Spleen (tissue), 7 donors: ENCODE measurements around the gene EVL.

Source experiments
- POLR2A ChIP-seq, 3 donors: fragments of 450-650 bp; IDR thresholded peaks; one replicate each; pipeline ENCODE4 v1.5.1; 2017; ENCODE audit warnings: antibody characterized with exemption in 3 of 3, mild to moderate bottlenecking in 1 of 3
- TF ChIP-seq, protein P1 (sequence below), 11 experiments: fragments of 200-600 bp in 7 of 11; fragments of 450-650 bp in 4 of 11; sonication (generic) in 4 of 11; IDR thresholded peaks in 8 of 11; conservative IDR thresholded peaks in 3 of 11; 1 replicate in 7 of 11; 2 replicates in 4 of 11; pipeline versions ENCODE4 v1.4.0 to v1.8.0; 2016 to 2021; ENCODE audit warnings: antibody characterized with exemption in 11 of 11, inconsistent platforms in 4 of 11, mild to moderate bottlenecking in 1 of 11
- donor health status: DM: no; HTN: no; CAD: no; lungs with moderate emphysema.
- donor health status: DM: no; HTN: no; CAD: no.
- donor health status: DM: no; HTN: no; CAD: no.

DNA sequence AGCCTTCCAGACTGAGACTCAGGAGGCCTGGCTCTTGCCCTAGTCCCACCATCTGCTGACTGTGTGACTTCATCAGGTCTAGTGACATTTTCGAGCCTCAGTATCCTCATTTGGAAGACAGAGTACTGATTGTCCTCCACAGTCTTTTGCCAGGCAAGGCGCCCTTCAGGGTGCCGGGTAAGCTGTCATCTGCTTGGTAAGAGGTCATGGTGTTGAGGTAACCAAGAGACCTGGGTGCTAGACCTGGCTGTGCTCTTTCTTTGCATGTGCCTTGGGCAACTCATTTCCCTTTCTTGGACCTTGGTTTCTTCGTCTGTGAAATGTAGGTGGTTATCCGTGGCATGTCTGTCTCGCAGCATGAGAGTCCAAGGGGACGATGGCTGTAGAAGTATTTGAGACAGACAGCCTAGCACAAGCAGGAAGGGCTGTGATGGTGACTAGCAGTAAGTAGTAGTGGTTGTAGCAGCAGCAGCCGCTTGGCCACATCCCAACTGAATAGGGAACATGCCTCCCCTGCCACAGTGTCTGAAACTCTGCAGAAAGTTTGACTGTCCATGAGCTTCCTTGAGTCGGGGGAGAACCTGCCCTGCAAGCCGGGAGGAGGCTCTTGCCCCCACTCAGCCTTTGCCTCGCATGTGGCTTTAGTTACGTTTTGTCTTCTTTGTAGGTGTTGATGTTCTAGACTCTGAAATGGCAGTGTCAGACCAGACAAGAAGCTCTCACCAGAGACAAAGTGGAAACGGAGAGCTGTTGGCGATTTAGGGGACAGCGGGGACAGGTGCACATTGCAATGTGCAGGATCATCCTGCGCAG, 40.3 kb downstream of the EVL start:
- TF ChIP-seq, protein P1, sequence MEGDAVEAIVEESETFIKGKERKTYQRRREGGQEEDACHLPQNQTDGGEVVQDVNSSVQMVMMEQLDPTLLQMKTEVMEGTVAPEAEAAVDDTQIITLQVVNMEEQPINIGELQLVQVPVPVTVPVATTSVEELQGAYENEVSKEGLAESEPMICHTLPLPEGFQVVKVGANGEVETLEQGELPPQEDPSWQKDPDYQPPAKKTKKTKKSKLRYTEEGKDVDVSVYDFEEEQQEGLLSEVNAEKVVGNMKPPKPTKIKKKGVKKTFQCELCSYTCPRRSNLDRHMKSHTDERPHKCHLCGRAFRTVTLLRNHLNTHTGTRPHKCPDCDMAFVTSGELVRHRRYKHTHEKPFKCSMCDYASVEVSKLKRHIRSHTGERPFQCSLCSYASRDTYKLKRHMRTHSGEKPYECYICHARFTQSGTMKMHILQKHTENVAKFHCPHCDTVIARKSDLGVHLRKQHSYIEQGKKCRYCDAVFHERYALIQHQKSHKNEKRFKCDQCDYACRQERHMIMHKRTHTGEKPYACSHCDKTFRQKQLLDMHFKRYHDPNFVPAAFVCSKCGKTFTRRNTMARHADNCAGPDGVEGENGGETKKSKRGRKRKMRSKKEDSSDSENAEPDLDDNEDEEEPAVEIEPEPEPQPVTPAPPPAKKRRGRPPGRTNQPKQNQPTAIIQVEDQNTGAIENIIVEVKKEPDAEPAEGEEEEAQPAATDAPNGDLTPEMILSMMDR (IDR thresholded peaks at IDR 0.05 in 8 of 11, conservative IDR thresholded peaks at IDR 0.05 in 3 of 11), result no peak
- no peak for TF ChIP-seq POLR2A (IDR thresholded peaks at IDR 0.05)
